Suprapubic skin (tissue), 4 donors: ENCODE results near the gene C19orf73.

Source experiments
- CTCF ChIP-seq, 2 donors: fragments of 200-600 bp in 1 of 2; fragments of 450-650 bp in 1 of 2; sonication (generic) in 1 of 2; IDR thresholded peaks; one replicate each; pipeline ENCODE4 v1.5.1; 2016 to 2019; ENCODE audit warnings: antibody characterized with exemption in 2 of 2, mild to moderate bottlenecking in 1 of 2, moderate library complexity in 1 of 2
- EP300 ChIP-seq: sonication (generic); formaldehyde crosslinking; IDR thresholded peaks from one replicate; pipeline ENCODE4 v1.6.1; 2017; ENCODE audit warnings: antibody characterized with exemption
- POLR2AphosphoS5 ChIP-seq, 3 donors: sonication (generic); formaldehyde crosslinking; IDR thresholded peaks; one replicate each; pipeline ENCODE4 v1.6.1; 2017; ENCODE audit warnings: antibody characterized with exemption in 3 of 3

- TF ChIP-seq POLR2AphosphoS5 (IDR thresholded peaks at IDR 0.05): no peak
- no peak for TF ChIP-seq CTCF (IDR thresholded peaks at IDR 0.05)
- no peak for TF ChIP-seq EP300
Measured at GRCh38 chr19:49155005-49155819, 36.3 kb upstream of the C19orf73 start, which contains the start of gene HRC.
